Measurements from ENCODE around the gene EFNB1.

DNA sequence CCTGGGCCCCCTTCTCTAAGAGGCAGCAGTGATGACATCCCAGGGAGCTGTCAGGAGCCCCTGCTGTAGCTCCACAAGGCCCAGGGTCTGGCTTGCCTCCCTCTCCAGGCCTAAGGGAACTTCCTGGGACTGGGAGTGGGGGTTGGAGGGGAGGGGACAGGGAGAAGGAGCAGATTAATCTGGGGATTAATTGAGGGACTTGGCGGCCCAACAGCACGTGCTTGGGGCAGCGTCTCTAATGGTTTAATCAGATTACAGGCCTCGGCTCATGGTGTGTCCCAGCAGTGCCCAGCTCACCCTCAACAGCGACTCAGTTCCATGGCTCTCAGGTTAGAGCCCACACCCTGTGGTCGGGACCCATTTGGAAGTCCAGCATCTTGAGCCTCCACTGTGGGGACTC, 47.9 kb downstream of the EFNB1 start:
- TF ChIP-seq RAD21 (conservative IDR thresholded peaks at IDR 0.05) = no peak
- TF ChIP-seq, protein P1, sequence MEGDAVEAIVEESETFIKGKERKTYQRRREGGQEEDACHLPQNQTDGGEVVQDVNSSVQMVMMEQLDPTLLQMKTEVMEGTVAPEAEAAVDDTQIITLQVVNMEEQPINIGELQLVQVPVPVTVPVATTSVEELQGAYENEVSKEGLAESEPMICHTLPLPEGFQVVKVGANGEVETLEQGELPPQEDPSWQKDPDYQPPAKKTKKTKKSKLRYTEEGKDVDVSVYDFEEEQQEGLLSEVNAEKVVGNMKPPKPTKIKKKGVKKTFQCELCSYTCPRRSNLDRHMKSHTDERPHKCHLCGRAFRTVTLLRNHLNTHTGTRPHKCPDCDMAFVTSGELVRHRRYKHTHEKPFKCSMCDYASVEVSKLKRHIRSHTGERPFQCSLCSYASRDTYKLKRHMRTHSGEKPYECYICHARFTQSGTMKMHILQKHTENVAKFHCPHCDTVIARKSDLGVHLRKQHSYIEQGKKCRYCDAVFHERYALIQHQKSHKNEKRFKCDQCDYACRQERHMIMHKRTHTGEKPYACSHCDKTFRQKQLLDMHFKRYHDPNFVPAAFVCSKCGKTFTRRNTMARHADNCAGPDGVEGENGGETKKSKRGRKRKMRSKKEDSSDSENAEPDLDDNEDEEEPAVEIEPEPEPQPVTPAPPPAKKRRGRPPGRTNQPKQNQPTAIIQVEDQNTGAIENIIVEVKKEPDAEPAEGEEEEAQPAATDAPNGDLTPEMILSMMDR (IDR thresholded peaks at IDR 0.05; ENCODE audit: poor library complexity, severe bottlenecking) = no peak
- TF ChIP-seq, protein P2, sequence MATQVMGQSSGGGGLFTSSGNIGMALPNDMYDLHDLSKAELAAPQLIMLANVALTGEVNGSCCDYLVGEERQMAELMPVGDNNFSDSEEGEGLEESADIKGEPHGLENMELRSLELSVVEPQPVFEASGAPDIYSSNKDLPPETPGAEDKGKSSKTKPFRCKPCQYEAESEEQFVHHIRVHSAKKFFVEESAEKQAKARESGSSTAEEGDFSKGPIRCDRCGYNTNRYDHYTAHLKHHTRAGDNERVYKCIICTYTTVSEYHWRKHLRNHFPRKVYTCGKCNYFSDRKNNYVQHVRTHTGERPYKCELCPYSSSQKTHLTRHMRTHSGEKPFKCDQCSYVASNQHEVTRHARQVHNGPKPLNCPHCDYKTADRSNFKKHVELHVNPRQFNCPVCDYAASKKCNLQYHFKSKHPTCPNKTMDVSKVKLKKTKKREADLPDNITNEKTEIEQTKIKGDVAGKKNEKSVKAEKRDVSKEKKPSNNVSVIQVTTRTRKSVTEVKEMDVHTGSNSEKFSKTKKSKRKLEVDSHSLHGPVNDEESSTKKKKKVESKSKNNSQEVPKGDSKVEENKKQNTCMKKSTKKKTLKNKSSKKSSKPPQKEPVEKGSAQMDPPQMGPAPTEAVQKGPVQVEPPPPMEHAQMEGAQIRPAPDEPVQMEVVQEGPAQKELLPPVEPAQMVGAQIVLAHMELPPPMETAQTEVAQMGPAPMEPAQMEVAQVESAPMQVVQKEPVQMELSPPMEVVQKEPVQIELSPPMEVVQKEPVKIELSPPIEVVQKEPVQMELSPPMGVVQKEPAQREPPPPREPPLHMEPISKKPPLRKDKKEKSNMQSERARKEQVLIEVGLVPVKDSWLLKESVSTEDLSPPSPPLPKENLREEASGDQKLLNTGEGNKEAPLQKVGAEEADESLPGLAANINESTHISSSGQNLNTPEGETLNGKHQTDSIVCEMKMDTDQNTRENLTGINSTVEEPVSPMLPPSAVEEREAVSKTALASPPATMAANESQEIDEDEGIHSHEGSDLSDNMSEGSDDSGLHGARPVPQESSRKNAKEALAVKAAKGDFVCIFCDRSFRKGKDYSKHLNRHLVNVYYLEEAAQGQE (IDR thresholded peaks at IDR 0.05; ENCODE audit: borderline replicate concordance) = no peak
- TF ChIP-seq TAF1 (IDR thresholded peaks at IDR 0.05; ENCODE audit: low read depth) = no peak
- no peak for TF ChIP-seq EP300 (conservative IDR thresholded peaks at IDR 0.05; ENCODE audit: poor library complexity, severe bottlenecking)
- TF ChIP-seq EZH2 (IDR thresholded peaks at IDR 0.05; ENCODE audit: borderline replicate concordance, insufficient read depth, low read length, poor library complexity, severe bottlenecking) = no peak
- no peak for TF ChIP-seq SMC3 (conservative IDR thresholded peaks at IDR 0.05; ENCODE audit: poor library complexity)

Data from neural cell (in vitro differentiated cells).